NB4 (cell line): ENCODE measurements around the gene NCR2.

Experiments
- POLR2A ChIP-seq: IDR thresholded peaks from 2 replicates; pipeline ENCODE4 v1.6.1; 2011; ENCODE audit warnings: mild to moderate bottlenecking; ENCODE audit not compliant: insufficient read length; ENCODE audit errors: extremely low read depth
- TF ChIP-seq, protein P1 (sequence below): IDR thresholded peaks from one replicate; pipeline ENCODE4 v1.5.1; 2012; ENCODE audit warnings: low read depth, low read length

- TF ChIP-seq, protein P1, sequence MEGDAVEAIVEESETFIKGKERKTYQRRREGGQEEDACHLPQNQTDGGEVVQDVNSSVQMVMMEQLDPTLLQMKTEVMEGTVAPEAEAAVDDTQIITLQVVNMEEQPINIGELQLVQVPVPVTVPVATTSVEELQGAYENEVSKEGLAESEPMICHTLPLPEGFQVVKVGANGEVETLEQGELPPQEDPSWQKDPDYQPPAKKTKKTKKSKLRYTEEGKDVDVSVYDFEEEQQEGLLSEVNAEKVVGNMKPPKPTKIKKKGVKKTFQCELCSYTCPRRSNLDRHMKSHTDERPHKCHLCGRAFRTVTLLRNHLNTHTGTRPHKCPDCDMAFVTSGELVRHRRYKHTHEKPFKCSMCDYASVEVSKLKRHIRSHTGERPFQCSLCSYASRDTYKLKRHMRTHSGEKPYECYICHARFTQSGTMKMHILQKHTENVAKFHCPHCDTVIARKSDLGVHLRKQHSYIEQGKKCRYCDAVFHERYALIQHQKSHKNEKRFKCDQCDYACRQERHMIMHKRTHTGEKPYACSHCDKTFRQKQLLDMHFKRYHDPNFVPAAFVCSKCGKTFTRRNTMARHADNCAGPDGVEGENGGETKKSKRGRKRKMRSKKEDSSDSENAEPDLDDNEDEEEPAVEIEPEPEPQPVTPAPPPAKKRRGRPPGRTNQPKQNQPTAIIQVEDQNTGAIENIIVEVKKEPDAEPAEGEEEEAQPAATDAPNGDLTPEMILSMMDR = no peak
- no peak for TF ChIP-seq POLR2A
Measured at GRCh38 chr6:41325446-41326066, 9.9 kb upstream of the NCR2 start.
